GM12872 (cell line): ENCODE results near the gene CALML5.

Experiments used
- TF ChIP-seq, protein P1 (sequence below): IDR thresholded peaks from 3 replicates; pipeline ENCODE4 v1.5.1; 2011; ENCODE audit warnings: low read depth, mild to moderate bottlenecking, low read length, moderate library complexity; ENCODE audit not compliant: insufficient read depth

The CALML5 gene

DNA sequence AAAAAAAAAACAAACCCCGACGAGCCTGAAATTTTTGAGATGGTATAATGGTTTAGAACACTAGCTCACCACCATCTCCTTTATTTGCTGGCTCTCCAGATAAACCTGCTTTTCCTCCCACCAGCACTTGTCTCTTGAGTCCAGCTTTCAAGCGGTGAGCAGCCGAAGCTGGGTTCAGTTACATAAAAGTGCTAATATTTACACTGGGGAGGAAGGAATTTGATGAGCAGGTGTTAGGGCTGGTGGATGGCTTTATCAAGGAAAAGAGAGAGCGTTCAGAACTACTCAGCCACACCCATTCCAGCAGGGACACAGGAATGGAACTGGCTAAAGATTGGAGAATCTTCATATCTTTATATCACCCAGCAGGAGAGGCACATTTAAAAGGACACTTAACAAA is 18.8 kb upstream of the CALML5 start:
- TF ChIP-seq, protein P1, sequence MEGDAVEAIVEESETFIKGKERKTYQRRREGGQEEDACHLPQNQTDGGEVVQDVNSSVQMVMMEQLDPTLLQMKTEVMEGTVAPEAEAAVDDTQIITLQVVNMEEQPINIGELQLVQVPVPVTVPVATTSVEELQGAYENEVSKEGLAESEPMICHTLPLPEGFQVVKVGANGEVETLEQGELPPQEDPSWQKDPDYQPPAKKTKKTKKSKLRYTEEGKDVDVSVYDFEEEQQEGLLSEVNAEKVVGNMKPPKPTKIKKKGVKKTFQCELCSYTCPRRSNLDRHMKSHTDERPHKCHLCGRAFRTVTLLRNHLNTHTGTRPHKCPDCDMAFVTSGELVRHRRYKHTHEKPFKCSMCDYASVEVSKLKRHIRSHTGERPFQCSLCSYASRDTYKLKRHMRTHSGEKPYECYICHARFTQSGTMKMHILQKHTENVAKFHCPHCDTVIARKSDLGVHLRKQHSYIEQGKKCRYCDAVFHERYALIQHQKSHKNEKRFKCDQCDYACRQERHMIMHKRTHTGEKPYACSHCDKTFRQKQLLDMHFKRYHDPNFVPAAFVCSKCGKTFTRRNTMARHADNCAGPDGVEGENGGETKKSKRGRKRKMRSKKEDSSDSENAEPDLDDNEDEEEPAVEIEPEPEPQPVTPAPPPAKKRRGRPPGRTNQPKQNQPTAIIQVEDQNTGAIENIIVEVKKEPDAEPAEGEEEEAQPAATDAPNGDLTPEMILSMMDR, result no peak

DNA sequence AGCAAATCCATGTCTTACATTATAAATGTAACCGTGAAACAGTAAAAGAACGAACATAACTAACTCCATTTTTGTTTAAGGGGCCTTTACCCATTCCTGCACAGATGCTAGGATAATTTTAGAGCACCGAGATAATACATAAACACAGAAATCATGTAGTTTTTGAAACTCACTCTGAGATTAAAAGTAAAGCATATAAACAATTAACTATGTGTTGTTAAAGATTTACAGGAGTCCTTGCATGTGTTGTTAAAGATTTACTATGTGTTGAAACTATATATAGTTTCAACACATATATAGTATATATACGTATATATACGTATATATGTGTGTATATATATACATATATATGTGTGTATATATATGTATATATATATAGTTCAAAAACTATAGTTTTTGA is 18.2 kb upstream of the CALML5 start:
- TF ChIP-seq, protein P1, result no peak

DNA sequence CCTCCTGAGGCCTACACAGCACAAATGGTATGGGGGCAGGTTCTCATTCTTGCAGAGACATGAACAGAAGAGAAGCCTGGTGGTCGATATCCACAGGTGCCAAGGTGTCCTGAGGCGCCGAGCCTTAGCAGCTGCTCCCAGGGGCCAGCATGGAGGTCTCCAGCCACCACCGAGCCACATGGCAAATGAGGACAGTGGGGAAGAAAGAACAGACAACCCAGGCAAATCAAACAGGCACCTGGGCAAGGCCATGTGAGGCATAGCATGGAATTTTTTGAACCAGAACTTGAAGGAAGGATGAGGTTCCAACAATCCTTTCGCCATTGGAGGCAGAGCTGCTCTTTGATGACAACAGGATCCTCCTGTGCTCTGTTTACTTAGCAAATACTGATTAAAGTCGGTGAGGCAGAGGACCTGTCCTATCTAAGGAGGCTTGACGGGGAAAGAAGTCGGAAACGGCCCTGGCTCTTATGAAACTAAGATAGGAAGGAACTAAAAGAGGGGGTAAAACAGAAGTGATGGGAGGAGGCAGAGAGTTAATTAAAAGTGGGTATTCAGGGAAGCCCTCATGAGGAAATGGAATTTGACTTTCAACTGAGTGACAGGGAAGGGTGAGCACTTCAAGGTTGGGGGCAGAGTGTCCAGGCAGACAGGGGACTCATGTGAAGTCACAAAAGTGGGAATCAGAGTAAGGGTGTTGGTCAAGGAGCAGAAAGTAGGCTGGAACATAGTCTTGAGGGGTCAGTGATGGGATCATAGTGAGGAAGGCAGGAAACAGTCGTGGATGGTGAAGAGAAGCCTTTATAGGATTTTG is 16.8 kb upstream of the CALML5 start:
- TF ChIP-seq, protein P1, result no peak

DNA sequence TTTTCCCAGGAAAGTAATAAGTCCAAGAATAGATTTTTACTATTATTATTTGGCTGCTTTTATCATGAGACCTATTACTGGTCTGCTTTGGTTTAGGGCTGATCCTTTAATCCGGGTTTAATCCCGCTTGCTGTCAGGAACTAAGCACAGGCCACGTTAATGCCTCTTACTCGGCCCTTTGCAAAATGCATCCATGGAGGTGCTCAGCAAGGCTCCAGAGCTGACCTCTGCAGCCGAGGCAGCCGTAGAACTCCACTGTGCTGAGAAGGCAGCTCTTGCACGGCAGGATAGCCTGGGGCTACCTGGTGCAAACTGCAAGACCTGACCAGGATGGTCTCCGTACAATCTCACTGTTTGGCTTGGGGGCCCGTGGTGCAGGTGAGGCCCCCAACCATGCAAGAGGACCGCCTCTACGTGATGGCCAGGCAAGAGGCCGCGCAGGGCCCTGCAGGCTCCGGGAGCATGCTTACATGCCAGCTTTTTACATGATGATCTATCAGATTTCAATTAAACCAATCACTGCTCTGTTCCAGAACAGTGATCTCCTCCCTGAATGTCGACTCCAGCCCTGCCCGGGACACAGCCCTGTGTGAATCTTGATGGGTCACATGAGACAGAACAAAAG is 15.0 kb upstream of the CALML5 start:
- TF ChIP-seq, protein P1, result no peak

DNA sequence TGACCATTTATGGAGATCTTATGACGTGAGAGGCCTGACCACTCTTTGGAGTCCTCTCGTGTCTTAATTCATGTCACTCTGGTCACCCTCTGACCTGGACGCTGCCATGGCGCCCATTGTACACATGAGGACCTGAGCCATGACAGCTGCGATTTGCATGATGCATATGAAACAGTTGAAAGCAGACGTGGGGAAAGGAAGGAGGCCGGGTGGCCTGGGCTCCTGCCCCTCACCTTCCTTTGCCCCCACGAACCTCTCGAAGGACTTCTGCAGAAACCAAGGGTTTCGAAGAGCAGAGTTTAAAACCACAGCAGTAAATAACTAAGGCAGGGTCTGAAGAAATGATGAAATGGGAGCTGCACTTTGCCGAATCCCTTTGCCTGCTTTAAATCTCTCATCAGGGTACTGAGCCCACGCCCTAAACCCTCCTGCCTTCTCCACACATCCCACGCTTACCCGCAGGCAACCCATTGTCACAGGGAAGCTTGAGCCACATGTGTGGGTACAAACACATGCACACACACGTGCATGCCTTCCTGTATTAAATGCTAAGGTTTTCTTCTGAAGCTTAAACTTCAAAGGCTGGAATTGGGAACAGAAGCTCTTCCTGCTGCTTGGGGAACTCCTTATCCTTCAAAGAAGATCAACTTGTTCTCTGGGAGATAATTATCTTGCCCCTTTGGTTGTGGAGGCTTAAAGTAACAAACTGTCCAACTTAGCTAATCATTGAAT is 13.7 kb upstream of the CALML5 start:
- TF ChIP-seq, protein P1, result no peak

DNA sequence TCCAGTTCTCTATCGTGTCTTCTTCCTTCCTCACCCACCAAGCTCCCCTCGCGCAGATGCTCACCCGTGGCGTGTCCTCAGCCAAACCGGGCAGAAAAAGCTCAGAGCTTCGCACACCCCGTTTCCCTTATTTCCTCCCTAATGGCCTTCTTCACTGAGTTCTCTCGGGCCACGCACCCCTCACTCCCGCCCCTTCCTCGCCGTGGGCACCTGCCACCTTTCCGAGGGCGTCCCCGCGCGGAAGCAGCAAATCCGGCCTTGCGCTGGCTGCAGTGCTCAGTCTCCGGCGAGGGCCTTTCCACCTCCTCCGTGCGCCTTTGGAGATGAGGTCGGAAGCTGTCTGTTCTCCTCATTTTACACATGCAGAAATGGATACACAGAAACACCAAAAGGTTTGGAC is 13.0 kb upstream of the CALML5 start:
- TF ChIP-seq, protein P1, result no peak

DNA sequence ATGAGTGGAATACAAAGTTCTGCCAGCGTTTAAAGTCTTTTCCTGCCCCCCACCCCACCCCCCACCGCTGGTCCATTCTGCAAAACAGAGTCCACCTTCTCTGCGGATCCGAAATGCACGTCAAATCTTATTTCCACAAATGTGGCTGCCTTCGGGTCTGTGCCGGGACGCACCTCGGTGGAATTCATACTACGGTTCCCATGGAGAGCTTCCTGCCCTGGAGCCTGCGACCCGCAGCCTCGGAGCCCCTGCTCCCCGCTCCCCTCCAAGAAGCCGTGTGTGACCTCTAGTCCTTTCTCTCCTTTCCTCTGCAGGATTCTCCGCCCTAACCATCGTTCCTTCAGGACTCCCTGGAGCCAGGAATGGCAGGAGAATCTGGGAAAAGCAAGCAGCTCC is 12.5 kb upstream of the CALML5 start:
- TF ChIP-seq, protein P1, result no peak
